Measurements from ENCODE around the gene USP9Y. TPM values are rescaled to one million over a fixed set of nuclear protein-coding genes. Genes with fewer than 3 reads are reported as not detected.

The USP9Y gene, protein sequence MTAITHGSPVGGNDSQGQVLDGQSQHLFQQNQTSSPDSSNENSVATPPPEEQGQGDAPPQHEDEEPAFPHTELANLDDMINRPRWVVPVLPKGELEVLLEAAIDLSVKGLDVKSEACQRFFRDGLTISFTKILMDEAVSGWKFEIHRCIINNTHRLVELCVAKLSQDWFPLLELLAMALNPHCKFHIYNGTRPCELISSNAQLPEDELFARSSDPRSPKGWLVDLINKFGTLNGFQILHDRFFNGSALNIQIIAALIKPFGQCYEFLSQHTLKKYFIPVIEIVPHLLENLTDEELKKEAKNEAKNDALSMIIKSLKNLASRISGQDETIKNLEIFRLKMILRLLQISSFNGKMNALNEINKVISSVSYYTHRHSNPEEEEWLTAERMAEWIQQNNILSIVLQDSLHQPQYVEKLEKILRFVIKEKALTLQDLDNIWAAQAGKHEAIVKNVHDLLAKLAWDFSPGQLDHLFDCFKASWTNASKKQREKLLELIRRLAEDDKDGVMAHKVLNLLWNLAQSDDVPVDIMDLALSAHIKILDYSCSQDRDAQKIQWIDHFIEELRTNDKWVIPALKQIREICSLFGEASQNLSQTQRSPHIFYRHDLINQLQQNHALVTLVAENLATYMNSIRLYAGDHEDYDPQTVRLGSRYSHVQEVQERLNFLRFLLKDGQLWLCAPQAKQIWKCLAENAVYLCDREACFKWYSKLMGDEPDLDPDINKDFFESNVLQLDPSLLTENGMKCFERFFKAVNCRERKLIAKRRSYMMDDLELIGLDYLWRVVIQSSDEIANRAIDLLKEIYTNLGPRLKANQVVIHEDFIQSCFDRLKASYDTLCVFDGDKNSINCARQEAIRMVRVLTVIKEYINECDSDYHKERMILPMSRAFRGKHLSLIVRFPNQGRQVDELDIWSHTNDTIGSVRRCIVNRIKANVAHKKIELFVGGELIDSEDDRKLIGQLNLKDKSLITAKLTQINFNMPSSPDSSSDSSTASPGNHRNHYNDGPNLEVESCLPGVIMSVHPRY (N-terminal part only)
- 13.2 TPM for polyA plus RNA-seq (2013, experiment 1 of 2)
- polyA plus RNA-seq (2013, experiment 2 of 2): 14.5 TPM

DNA sequence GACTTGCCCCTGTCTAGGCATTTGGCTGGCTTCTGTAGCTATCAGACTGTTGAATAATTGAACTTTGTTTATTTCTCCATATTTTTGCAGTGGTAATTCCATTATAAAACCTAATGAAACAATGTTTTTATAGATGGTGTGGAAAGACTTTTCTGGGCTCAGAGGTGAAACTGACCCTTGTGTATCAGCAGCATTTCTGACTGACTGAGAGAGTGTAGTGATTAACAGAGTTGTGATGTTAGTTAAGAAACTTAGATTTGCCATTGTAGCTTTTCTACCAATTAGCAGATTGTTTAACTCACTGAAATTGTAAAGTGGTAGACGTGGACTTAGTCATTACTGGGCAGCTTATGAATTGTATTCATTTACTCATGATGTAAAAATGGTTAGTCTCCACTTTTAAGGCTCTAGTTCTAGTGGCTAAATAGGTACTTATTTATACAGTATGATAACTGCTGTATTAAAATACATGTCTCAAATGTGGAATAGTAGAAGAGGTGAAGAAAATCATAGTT, at the start of gene USP9Y:
Gene USP9Y (plus strand): TSS at position 51 of the 515 bp plus-strand sequence. CDS start 8,217 bp downstream, outside the sequence.
- Histone ChIP-seq H3K56ac (ENCODE audit: low read length) (no peak within 1 kb of the TSS), H2AK5ac (ENCODE audit: low read length) (no peak within 1 kb of the TSS), H3K9ac (ENCODE audit: low read length) (no peak within 1 kb of the TSS), H3K18ac (ENCODE audit: low read length) (no peak within 1 kb of the TSS), H3K4me2 (ENCODE audit: low read length) (no peak within 1 kb of the TSS), H3K79me2 (ENCODE audit: control insufficient read depth, insufficient read depth, low read length) (no peaks in the 10 kb centered on the region), H2BK5ac (ENCODE audit: low read length) (no peak within 1 kb of the TSS), H2BK15ac (replicated peaks; ENCODE audit: low read depth) (no peak within 1 kb of the TSS), H3K36me3 (ENCODE audit: control insufficient read depth, insufficient read depth, low read length) (no peaks in the 10 kb centered on the region), H4K5ac (ENCODE audit: low read length) (no peak within 1 kb of the TSS), H3K23ac (ENCODE audit: low read length) (no peak within 1 kb of the TSS), H3K79me1 (ENCODE audit: low read length) (no peaks in the 10 kb centered on the region), H3K4me3 (ENCODE audit: low read length) (no peak within 1 kb of the TSS), H3K27me3 (ENCODE audit: insufficient read depth, low read length, poor library complexity) (no peaks in the 10 kb centered on the region), H2BK120ac (ENCODE audit: low read depth, low read length) (no peak within 1 kb of the TSS), H3K27ac (ENCODE audit: low read depth, low read length) (peak within 1 kb of the TSS; percentile 36), H4K8ac (ENCODE audit: low read depth, low read length) (no peak within 1 kb of the TSS), H3K4me1 (ENCODE audit: control insufficient read depth, low read depth, low read length) (no peaks in the 10 kb centered on the region), H3K4ac (ENCODE audit: low read depth, low read length) (no peak within 1 kb of the TSS)
- no CpG with 5 or more reads among the region's 1 CpG for WGBS (ENCODE audit: extremely low coverage, insufficient coverage, low lambda C conversion rate)
- DNase-seq: no peak

DNA sequence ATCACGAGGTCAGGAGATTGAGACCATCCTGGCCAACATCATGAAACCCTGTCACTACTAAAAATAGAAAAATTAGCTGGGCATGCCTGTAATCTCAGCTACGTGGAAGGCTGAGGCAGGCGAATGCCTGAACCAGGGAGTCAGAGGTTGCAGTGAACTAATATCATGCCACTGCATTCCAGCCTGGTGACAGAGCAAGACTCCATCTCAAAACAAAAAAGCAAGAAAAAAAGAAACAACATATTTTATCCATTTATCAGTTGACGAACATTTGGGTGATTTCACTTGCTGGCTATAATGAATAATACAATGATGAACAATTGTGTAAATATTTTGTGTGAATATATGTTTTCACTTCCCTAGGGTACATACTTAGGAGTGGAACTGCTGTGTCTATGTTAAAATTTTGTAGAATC, 49.4 kb upstream of the USP9Y start:
- Histone ChIP-seq H3K56ac (ENCODE audit: low read length) (no peak overlapping the region), H4K8ac (ENCODE audit: low read depth, low read length) (no peak overlapping the region), H2BK5ac (ENCODE audit: low read length) (no peak overlapping the region), H3K9ac (ENCODE audit: low read length) (no peak overlapping the region), H2BK15ac (replicated peaks; ENCODE audit: low read depth) (no peak overlapping the region), H4K5ac (ENCODE audit: low read length) (no peak overlapping the region), H3K4me3 (ENCODE audit: low read length) (no peak overlapping the region), H3K18ac (ENCODE audit: low read length) (no peak overlapping the region), H3K79me2 (ENCODE audit: control insufficient read depth, insufficient read depth, low read length) (no peaks in the 10 kb centered on the region), H3K27ac (ENCODE audit: low read depth, low read length) (no peak overlapping the region), H3K4ac (ENCODE audit: low read depth, low read length) (no peak overlapping the region), H3K4me1 (ENCODE audit: control insufficient read depth, low read depth, low read length) (no peaks in the 10 kb centered on the region), H3K27me3 (ENCODE audit: insufficient read depth, low read length, poor library complexity) (no peaks in the 10 kb centered on the region), H2AK5ac (ENCODE audit: low read length) (no peak overlapping the region), H3K36me3 (ENCODE audit: control insufficient read depth, insufficient read depth, low read length) (no peaks in the 10 kb centered on the region), H3K4me2 (ENCODE audit: low read length) (no peak overlapping the region), H3K23ac (ENCODE audit: low read length) (no peak overlapping the region), H2BK120ac (ENCODE audit: low read depth, low read length) (no peak overlapping the region), H3K79me1 (ENCODE audit: low read length) (no peaks in the 10 kb centered on the region)
- WGBS (ENCODE audit: extremely low coverage, insufficient coverage, low lambda C conversion rate): no CpG with 5 or more reads among the region's 4 CpGs
- peak; percentile 39 for DNase-seq

DNA sequence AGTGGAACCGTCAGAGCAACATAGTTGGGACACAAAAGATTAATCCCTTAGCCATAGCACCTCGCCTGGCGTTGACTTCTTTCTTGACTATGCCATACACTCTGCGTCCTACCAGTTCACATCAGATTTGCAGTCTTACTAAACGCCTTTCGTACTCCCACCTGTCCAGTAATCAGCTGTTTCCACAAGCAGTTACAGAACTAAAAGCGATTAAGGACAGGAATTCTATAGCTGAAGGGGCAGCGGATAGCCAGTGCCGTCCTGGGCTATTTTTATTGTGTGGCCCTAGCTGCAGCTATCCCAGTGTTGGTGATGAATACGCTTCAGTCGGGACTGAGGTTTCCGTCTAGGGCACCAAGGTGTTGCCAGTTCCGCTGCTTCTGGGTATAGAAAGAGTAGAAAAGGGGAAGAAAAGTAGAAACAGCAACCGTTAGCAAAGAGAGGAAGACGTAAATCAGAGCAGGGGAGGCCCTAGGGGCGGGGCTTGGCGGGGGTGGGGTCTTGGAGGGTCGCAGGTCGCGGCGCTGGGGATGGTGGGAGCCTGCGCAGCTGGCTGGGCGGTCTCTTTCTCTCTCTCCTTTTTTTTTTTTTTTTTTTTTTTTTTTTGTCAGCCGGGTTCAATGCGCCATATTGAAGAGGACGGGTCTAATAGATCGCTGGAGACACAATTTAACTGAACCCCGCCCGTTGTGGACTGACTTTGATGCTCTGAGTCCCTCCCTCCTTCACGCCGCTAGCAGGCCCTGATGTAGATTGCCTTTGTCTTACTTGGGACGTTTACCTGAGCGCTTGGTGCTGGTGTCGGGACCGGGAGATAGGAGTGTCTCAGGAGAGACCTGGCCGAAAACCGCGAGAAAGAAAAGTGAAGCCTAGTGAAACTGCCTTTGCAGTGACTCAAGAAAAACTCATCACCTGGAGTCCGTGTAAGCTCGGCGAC, 39.0 kb upstream of the USP9Y start:
- no peak overlapping the region for H4K5ac ChIP-seq (ENCODE audit: low read length)
- no peaks in the 10 kb centered on the region for H3K79me1 ChIP-seq (ENCODE audit: low read length)
- no peaks in the 10 kb centered on the region for H3K27me3 ChIP-seq (ENCODE audit: insufficient read depth, low read length, poor library complexity)
- peak overlapping the region; percentile 87 for H3K4ac ChIP-seq (ENCODE audit: low read depth, low read length)
- peak; percentile 77 for DNase-seq
- peaks cover 20% of the 10 kb centered on the region for H3K79me2 ChIP-seq (ENCODE audit: control insufficient read depth, insufficient read depth, low read length)
- no peak overlapping the region for H3K23ac ChIP-seq (ENCODE audit: low read length)
- H3K4me2 ChIP-seq (ENCODE audit: low read length): peak overlapping the region; percentile 90
- peak overlapping the region; percentile 39 for H3K18ac ChIP-seq (ENCODE audit: low read length)
- H2BK5ac ChIP-seq (ENCODE audit: low read length): no peak overlapping the region
- peak overlapping the region; percentile 83 for H3K27ac ChIP-seq (ENCODE audit: low read depth, low read length)
- H2AK5ac ChIP-seq (ENCODE audit: low read length): peak overlapping the region; percentile 69
- H3K4me1 ChIP-seq (ENCODE audit: control insufficient read depth, low read depth, low read length): no peaks in the 10 kb centered on the region
- no peaks in the 10 kb centered on the region for H3K36me3 ChIP-seq (ENCODE audit: control insufficient read depth, insufficient read depth, low read length)
- peak overlapping the region; percentile 91 for H3K56ac ChIP-seq (ENCODE audit: low read length)
- H3K4me3 ChIP-seq (ENCODE audit: low read length): peak overlapping the region; percentile 97
- no peak overlapping the region for H4K8ac ChIP-seq (ENCODE audit: low read depth, low read length)
- H2BK15ac ChIP-seq (replicated peaks; ENCODE audit: low read depth): no peak overlapping the region
- no peak overlapping the region for H2BK120ac ChIP-seq (ENCODE audit: low read depth, low read length)
- no CpG with 5 or more reads among the region's 41 CpGs for WGBS (ENCODE audit: extremely low coverage, insufficient coverage, low lambda C conversion rate)
- H3K9ac ChIP-seq (ENCODE audit: low read length): peak overlapping the region; percentile 90

DNA sequence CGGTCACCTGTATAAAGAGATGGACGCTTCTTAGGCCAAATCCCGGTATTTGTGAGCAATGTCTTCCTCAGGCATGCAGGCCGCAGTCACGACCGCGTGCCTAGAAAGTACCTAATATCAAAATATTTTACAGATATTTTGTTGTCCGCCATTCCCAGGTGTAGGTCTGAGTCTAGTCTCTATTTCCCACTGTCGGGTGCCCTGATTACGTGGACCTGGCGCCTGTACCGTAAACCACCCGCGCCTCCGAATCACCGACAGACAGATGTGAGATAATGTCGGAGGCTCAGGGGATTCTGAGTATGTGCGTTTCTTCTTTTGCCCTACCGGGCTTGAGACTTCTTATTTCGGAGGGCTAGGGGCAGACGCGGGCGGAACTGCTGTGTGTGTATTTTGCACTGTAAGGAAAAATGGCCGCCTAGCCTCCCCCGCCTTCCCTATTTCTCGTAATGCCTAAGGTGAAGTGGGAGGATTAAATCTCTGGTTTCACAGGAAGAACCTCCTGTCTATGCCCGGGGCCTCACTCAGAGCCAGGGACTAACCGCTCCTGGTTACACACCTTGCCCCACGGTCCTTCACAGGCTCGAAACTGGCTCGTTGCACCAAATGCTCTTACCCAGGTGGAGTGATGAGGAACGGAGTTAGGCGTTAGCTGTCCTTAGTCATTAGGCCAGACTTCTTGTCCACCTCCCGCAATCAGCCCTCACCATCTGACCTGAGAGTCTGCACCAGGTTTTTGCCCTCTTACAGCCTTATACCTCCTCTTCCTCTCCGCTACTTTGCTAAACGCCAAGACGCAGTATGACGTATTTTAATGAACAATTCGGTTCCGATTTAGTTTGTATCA, 38.1 kb upstream of the USP9Y start:
- H3K4ac ChIP-seq (ENCODE audit: low read depth, low read length): peak overlapping the region; percentile 87
- H2BK120ac ChIP-seq (ENCODE audit: low read depth, low read length): no peak overlapping the region
- peak overlapping the region; percentile 86 for H4K8ac ChIP-seq (ENCODE audit: low read depth, low read length)
- H3K9ac ChIP-seq (ENCODE audit: low read length): peak overlapping the region; percentile 90
- peaks cover 26% of the 10 kb centered on the region for H3K79me2 ChIP-seq (ENCODE audit: control insufficient read depth, insufficient read depth, low read length)
- peak; percentile 79 for DNase-seq
- peak overlapping the region; percentile 69 for H2AK5ac ChIP-seq (ENCODE audit: low read length)
- peak overlapping the region; percentile 80 for H3K18ac ChIP-seq (ENCODE audit: low read length)
- H2BK15ac ChIP-seq (replicated peaks; ENCODE audit: low read depth): no peak overlapping the region
- no CpG with 5 or more reads among the region's 40 CpGs for WGBS (ENCODE audit: extremely low coverage, insufficient coverage, low lambda C conversion rate)
- peak overlapping the region; percentile 91 for H3K56ac ChIP-seq (ENCODE audit: low read length)
- H3K27ac ChIP-seq (ENCODE audit: low read depth, low read length): peak overlapping the region; percentile 83
- peak overlapping the region; percentile 34 for H3K4me2 ChIP-seq (ENCODE audit: low read length)
- H3K36me3 ChIP-seq (ENCODE audit: control insufficient read depth, insufficient read depth, low read length): no peaks in the 10 kb centered on the region
- no peaks in the 10 kb centered on the region for H3K79me1 ChIP-seq (ENCODE audit: low read length)
- H3K23ac ChIP-seq (ENCODE audit: low read length): peak overlapping the region; percentile 89
- H2BK5ac ChIP-seq (ENCODE audit: low read length): no peak overlapping the region
- H4K5ac ChIP-seq (ENCODE audit: low read length): no peak overlapping the region
- H3K4me1 ChIP-seq (ENCODE audit: control insufficient read depth, low read depth, low read length): no peaks in the 10 kb centered on the region
- peak overlapping the region; percentile 97 for H3K4me3 ChIP-seq (ENCODE audit: low read length)
- no peaks in the 10 kb centered on the region for H3K27me3 ChIP-seq (ENCODE audit: insufficient read depth, low read length, poor library complexity)

All from mesendoderm (in vitro differentiated cells).